GM12892 (cell line): ENCODE results near the gene CLECL1.

Experiments
- POLR2A ChIP-seq: IDR thresholded peaks from 2 replicates; pipeline ENCODE4 v1.6.1; 2011; ENCODE audit warnings: low read depth, low read length, control low read depth
- POLR2AphosphoS5 ChIP-seq: IDR thresholded peaks from 2 replicates; pipeline ENCODE4 v1.6.1; 2011; ENCODE audit warnings: low read depth, low read length, control low read depth

GRCh38 chr12:9719790-9720189 lies 13.1 kb downstream of the CLECL1 start:
- TF ChIP-seq POLR2A (peak; percentile 61), POLR2AphosphoS5 (peak; percentile 74)
